GM10847 (cell line): Measurements from ENCODE around the gene TRIM17.

Experiments used
- POLR2A ChIP-seq: IDR thresholded peaks from 2 replicates; pipeline ENCODE4 v1.6.1; 2011; ENCODE audit not compliant: insufficient read length; ENCODE audit errors: extremely low read depth

TRIM17 gene, protein sequence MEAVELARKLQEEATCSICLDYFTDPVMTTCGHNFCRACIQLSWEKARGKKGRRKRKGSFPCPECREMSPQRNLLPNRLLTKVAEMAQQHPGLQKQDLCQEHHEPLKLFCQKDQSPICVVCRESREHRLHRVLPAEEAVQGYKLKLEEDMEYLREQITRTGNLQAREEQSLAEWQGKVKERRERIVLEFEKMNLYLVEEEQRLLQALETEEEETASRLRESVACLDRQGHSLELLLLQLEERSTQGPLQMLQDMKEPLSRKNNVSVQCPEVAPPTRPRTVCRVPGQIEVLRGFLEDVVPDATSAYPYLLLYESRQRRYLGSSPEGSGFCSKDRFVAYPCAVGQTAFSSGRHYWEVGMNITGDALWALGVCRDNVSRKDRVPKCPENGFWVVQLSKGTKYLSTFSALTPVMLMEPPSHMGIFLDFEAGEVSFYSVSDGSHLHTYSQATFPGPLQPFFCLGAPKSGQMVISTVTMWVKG

DNA sequence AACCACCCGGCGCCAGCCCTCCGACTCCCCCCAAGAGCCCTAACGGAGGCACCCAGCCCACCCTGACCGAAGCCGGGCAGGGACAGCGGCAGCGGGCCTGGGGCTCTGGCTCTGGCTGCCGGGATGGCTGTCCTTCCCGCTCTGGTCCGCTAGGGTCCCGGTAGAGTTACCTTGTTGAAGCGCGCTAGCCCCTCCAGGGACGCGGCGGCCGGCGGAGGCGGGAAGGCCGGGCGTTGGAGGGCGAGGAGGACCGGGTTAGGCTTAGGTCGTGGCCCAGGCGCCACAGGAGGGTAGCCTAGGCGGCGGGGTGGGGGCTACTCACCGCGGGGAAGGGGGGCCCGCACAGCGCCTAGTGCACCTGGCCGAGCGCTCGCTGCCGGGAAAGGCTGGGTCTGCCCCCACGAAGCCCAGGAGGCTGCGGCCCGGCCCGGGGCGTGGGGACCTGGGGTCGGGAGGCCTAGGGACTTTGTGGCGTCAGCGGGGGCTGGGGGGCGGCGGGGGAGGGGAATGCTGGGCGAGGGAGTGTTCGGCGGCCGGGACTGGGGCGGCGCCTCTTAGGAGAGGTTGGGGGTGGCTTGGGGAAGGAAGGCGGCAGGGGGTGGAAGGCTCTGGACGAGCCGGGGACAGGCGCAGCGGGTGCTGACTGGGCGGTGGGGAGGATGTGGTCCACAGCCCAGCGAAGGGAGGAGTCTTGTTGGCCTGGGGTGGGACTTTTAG is at the start of gene TRIM17:
TRIM17 (minus strand) TSS at position 645 of the 717 bp plus-strand sequence. CDS start 1,789 bp downstream, outside the sequence.
- no peak for TF ChIP-seq POLR2A

DNA sequence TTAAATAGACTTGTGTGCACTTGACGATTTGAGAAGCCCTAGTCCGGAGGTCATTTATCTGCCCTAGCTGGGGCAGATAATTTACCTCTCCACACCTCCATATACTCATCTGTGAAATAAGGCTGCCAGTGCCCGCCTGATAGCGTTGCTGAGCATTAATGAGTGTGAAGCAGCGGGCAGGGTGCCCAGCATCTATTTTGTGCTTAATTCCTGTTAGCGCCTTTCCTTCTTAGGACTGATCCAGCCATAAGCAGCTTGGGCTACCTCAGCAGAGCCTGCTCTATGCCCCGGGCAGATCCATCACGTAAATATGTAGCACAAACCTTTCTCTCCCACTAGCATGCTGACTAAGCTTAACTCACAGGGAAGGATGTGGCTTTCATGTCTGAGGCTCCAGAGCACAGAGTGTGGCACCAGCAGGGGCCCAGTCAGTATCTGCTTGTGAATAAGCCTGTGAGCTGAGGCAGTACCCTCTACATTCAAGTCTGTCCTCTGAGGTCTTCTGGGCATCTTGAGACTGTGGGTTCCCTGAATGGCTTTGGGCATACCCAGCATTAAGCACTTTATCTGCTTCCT is 49.0 kb upstream of the TRIM17 start:
- TF ChIP-seq POLR2A, result no peak

DNA sequence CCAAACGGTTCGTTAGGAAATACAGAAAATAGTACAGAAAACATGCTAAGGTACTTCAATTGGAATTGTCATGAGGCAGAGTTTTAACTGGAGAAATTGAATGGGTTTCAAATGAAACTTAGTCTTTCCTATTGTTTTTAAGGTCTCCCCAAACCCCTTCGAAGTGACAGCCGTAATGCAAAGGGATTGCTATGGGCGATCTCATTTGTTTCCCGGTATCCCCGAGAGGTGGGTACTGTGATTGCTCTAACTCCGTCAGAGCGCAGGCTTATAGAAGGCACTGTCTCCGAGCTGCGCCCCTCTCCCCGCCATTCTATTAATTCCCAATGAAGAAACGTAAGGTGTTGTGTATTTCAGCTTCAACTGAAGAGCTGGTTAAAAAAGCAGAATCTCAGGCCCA is 48.5 kb upstream of the TRIM17 start:
- TF ChIP-seq POLR2A, result no peak

DNA sequence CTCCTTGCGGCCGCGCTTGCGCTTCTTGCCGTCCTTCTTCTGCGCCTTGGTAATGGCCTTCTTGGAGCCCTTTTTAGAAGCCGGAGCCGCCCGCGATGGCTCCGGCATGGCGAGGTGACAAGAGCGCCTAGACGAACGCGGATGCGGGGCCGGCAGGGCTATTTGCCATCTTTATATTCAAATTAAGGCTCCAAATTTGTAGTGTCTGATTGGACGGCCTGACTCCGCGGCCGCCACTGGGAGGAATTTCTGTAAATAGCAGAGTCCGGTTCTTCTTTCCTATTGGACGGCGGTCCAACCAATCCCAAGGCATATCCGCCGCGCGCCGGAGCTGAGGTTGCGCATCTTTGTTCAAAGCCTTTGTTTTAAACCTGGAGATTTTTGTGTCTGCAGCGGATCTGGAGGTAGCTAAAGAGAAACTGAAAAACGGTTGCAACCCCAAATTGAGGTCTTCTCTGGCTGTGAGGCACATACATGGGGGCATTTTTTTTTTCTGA is 47.9 kb upstream of the TRIM17 start:
- TF ChIP-seq POLR2A, result peak; percentile 50

DNA sequence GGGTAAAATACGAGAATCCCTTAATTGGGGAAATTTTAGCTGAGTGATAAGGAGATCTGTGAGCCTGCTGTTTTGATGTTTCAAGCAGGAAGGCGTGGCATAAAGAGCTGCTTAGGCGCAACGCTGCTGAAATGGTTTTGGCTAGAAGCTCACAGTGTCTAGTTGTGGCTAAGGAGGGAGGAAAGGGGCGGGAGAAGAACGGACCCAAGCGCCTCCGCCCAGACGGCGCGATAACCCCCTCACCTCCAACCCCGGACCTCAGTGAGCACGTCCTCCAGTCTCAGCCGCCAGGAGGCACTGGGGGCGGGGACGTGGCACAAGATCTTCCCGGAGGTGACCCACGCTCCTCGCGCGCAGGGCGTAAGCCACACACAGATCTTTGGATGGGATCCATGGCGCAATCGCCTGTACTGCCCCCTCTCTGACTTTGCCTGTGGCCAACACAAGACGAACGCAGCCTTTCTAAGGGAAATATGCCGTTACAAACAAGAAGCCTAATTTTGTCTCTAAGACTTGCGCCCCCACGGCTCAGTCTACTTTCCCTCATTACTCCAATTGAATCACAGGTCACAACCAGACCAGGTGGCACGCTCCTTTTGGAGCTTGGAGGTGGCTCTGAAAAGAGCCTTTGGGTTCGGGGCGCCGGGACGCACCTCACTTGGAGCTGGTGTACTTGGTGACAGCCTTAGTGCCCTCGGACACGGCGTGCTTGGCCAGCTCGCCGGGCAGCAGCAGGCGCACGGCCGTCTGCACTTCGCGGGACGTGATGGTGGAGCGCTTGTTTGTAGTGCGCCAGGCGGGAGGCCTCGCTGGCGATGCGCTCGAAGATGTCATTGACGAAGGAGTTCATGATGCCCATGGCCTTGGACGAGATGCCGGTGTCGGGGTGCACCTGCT is 47.1 kb upstream of the TRIM17 start:
- TF ChIP-seq POLR2A, result peak; percentile 40

DNA sequence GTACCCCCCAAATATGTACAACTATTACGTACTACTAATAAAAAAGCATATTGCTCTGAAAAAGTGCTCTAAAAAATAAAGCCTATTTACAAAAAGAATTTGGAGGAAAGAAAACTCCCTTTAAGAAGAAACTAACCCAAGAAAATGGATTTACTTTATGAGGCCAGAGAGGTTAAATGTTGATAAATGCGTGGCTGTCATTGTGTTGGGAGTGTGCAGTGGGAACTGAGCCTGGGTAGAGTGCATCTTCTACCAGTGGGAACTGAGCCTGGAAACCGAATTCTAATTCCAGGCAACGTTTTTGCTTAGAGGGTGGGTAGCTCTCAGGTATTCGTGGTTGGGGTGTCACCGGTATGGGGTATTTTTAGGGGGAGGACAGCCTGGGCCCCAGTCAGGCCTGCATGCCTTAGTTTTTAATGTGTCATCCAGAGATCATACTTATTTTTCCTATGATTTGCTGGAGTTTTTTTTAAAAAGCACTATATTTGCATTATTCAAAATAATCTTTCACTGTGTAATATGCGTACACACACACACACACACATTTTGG is 46.4 kb upstream of the TRIM17 start:
- no peak for TF ChIP-seq POLR2A

DNA sequence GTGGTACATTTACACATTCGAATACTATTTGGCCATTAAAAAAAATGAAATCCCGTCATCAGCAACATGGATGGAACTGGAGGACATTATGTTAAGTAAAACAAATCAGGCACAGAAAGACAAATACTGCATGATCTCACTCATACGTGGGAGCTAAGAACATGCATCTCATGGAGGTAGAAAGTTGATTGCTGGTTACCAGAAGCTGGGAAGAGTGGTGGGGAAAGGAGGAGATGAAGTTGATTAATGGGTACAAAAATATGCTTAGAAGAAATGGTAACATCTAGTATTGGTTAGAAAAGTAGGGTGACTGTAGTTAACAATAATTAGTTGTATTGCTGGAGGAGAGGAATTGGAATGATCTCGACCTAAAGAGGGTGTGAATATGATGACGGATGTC is 45.9 kb upstream of the TRIM17 start:
- no peak for TF ChIP-seq POLR2A

DNA sequence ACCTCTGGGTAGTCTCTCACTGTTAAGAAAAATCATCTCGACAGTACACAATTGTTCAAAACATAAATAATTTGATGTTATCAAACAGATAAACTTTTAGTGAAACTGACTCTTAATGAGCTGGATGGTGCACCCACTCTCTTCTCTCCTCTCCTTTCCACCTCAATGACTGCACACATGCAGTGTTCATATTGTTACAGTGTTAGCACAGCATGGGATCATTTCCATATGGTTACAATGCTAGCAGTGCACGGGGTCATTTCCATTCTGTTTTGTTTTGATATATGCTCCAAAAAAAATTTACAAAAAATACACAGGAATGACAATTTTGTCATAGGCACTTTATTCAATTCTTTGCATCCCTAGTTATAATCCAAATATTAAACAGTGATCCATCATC is 44.2 kb upstream of the TRIM17 start:
- no peak for TF ChIP-seq POLR2A

DNA sequence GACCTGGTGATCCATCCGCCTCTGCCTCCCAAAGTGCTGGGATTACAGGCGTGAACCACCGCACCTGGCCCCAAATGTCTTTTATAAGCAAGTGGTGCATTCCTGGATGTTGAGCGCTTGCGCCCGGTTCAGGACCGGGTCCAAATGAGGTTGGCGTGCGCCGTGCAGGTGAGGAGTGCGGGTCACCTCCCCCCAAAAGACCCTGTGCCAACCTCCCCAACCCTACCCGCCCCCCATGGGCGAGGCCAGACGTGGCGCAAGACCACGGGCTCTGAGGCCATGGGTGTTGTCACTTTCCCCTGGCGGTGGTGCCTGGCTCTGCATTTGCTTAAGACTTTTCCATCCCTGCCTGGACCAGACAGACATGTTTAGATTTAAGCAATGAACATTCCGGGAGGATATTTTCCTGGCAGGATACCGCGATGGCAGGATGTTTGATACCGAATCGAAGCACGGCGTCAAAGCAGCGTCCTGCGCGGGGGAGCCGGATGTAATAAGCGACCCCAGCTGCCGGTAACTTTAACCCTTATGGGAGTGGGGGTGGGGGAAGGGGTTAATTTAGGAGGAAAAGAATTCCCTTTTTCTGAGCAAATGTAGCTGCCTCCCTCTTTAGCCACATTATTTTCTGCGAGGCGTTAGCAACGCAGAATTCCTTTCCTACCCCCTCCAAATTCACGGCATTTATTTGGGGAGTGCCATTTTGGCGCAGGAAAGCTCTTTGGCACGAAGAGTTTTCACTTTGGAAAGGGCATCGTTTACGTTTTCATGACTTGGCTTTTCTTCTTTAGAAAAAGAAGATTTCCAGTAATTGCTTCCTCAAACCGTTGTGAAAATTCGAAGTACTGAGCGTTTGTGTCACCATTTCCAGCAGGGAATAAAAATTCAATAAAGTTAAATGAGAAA is 42.7 kb upstream of the TRIM17 start:
- TF ChIP-seq POLR2A, result peak; percentile 19

DNA sequence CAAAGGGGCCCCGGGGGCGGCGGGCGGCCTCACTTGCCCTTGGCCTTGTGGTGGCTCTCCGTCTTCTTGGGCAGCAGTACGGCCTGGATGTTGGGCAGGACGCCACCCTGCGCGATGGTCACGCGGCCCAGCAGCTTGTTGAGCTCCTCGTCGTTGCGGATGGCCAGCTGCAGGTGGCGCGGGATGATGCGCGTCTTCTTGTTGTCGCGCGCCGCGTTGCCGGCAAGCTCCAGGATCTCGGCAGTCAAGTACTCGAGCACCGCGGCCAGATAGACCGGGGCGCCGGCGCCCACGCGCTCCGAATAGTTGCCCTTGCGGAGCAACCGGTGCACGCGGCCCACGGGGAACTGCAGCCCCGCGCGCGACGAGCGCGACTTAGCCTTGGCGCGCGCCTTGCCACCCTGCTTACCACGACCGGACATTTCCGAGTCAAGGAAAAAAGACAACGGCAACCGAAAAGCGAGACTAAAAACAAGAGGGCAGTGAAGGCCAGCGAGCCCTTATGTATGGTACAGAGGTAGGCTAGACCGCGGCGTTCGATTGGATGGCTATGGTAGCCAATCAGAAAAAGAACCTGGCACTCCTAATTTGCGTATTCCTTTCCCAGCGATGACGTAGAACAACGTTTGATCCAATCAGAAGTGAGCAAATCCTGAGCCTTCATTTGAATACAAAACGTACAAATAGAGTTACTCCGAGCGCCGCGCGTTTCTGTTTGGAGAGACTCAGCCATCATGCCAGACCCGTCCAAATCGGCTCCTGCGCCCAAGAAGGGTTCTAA is 40.9 kb upstream of the TRIM17 start:
- peak; percentile 72 for TF ChIP-seq POLR2A

DNA sequence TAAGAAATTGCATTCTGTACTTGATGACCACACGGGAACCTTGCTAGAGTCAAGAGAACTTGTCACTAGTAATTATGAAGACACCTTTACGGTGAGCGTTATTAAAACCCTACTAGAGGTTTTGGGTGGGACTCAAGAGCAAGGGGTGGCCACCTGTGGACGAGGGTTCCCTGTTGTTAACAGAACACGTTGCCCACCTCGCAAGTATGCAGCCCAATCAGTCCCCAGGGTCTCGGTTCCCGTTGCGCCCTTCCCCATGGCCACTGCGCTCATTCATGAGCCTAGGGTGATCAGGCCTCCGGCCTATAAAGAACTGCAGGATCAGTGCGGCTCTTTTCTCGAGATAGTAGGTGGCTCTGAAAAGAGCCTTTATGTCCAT is 40.3 kb upstream of the TRIM17 start:
- TF ChIP-seq POLR2A, result no peak

DNA sequence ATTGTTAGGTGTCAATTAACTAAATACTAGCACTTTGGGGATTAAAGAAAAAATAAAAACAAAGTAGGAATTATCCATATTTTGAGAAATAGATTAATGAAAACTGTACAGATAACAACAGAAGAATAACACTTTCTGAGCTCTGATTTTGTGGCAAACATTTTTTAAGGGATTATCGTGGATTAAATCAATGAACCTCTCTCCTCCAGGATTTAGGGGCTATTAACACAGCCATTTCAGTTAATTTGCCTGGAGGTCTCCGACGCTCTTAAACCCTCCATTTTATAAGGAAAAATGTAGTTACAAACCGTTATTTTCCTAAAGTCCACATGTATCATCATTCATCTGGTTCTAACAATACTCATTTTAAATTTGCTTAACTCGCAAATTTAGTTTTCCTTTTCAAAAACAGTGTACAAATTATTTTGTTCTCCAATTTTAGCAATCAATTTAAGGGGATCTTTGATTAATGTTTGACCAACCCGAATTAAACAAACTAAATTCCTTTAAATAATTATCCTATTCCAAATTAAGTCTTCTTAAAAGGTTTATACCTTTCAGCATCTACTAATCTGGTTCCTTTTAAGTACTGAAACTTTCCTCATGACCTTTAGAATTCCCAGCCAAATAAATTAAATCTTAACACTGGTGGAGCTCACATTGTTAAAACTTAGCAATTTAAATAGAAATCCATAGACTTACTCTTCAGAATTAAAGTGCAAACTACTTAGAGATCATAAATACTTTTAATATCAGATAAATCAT is 39.8 kb upstream of the TRIM17 start:
- no peak for TF ChIP-seq POLR2A

DNA sequence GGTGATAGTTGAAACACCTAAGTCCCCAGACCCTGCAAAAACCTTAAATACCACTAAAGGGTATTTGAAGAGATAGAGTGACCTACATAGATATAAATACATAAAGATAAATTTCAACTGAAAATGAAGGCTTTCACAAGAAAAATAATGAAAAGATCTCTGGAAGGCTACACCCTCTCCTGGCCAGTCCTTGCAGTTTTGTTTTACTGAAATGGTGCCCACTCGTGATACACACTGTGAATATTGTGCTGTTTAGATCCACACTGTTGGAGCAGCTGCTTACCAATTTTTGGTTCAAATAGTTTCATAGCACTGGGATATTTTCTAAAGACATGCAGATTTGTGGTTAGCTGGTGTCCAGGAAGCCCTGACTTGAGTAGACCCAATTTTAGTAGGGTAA is 39.1 kb upstream of the TRIM17 start:
- TF ChIP-seq POLR2A, result no peak
